Measurements from ENCODE around the gene ARIH2. TPM values are rescaled to one million over a fixed set of nuclear protein-coding genes. Genes with fewer than 3 reads are reported as not detected.

ARIH2 gene
- polyA plus RNA-seq, 1 donor from 2014 or later, result 153 TPM

- H3K4me2 ChIP-seq (ENCODE audit: low read length), result no peak overlapping the region
- no peak overlapping the region for H2AFZ ChIP-seq (ENCODE audit: low read depth, low read length)
- no peaks in the 10 kb centered on the region for H3K9me2 ChIP-seq (ENCODE audit: insufficient read depth, low read length)
- peaks cover 15% of the 10 kb centered on the region for H3K36me3 ChIP-seq (ENCODE audit: insufficient read depth, low read length)
- H3K9ac ChIP-seq (ENCODE audit: low read length), result no peak overlapping the region
- H3K27ac ChIP-seq (ENCODE audit: low read length), result no peak overlapping the region
- no peaks in the 10 kb centered on the region for H4K20me1 ChIP-seq (ENCODE audit: insufficient read depth)
- TF ChIP-seq TAF1 (IDR thresholded peaks at IDR 0.05; ENCODE audit: low read depth) (no peak), EP300 (conservative IDR thresholded peaks at IDR 0.05; ENCODE audit: poor library complexity, severe bottlenecking) (no peak), MXI1 (conservative IDR thresholded peaks at IDR 0.05; ENCODE audit: poor library complexity, severe bottlenecking) (no peak), EZH2 (IDR thresholded peaks at IDR 0.05; ENCODE audit: borderline replicate concordance, insufficient read depth, low read length, poor library complexity, severe bottlenecking) (no peak), CTCF (IDR thresholded peaks at IDR 0.05; ENCODE audit: poor library complexity, severe bottlenecking) (no peak), SMC3 (conservative IDR thresholded peaks at IDR 0.05; ENCODE audit: poor library complexity) (no peak), POLR2AphosphoS5 (IDR thresholded peaks at IDR 0.05) (no peak), RAD21 (conservative IDR thresholded peaks at IDR 0.05) (no peak), REST (IDR thresholded peaks at IDR 0.05; ENCODE audit: borderline replicate concordance) (no peak)
- no peaks in the 10 kb centered on the region for H3K27me3 ChIP-seq (ENCODE audit: insufficient read depth, low read depth, low read length)
- no peak overlapping the region for H3K4me3 ChIP-seq (ENCODE audit: low read length)
- no peaks in the 10 kb centered on the region for H3F3A ChIP-seq (ENCODE audit: insufficient read depth, low read length, poor library complexity, severe bottlenecking)
- H3K79me2 ChIP-seq (replicated peaks; ENCODE audit: insufficient read depth, low read length), result peaks cover 57% of the 10 kb centered on the region
- H3K9me3 ChIP-seq (ENCODE audit: low read length), result no peaks in the 10 kb centered on the region
These were observed 13.4 kb downstream of the ARIH2 start for GRCh38 chr3:48931944-48932580.

GRCh38 chr3:48934333-48934991, 15.8 kb downstream of the ARIH2 start:
- Histone ChIP-seq H3F3A (ENCODE audit: insufficient read depth, low read length, poor library complexity, severe bottlenecking) (no peaks in the 10 kb centered on the region), H3K27me3 (ENCODE audit: insufficient read depth, low read depth, low read length) (no peaks in the 10 kb centered on the region), H3K9me2 (ENCODE audit: insufficient read depth, low read length) (no peaks in the 10 kb centered on the region), H3K27ac (ENCODE audit: low read length) (no peak overlapping the region), H2AFZ (ENCODE audit: low read depth, low read length) (no peak overlapping the region), H4K20me1 (ENCODE audit: insufficient read depth) (no peaks in the 10 kb centered on the region), H3K4me3 (ENCODE audit: low read length) (no peak overlapping the region), H3K4me2 (ENCODE audit: low read length) (no peak overlapping the region), H3K36me3 (ENCODE audit: insufficient read depth, low read length) (peaks cover 5% of the 10 kb centered on the region), H3K9ac (ENCODE audit: low read length) (no peak overlapping the region), H3K9me3 (ENCODE audit: low read length) (no peaks in the 10 kb centered on the region), H3K79me2 (replicated peaks; ENCODE audit: insufficient read depth, low read length) (peaks cover 42% of the 10 kb centered on the region)
- TF ChIP-seq REST (IDR thresholded peaks at IDR 0.05; ENCODE audit: borderline replicate concordance), result no peak
- TF ChIP-seq EP300 (conservative IDR thresholded peaks at IDR 0.05; ENCODE audit: poor library complexity, severe bottlenecking), result no peak
- no peak for TF ChIP-seq MXI1 (conservative IDR thresholded peaks at IDR 0.05; ENCODE audit: poor library complexity, severe bottlenecking)
- TF ChIP-seq CTCF (IDR thresholded peaks at IDR 0.05; ENCODE audit: poor library complexity, severe bottlenecking), result no peak
- TF ChIP-seq SMC3 (conservative IDR thresholded peaks at IDR 0.05; ENCODE audit: poor library complexity), result no peak
- TF ChIP-seq EZH2 (IDR thresholded peaks at IDR 0.05; ENCODE audit: borderline replicate concordance, insufficient read depth, low read length, poor library complexity, severe bottlenecking), result no peak
- no peak for TF ChIP-seq RAD21 (conservative IDR thresholded peaks at IDR 0.05)
- TF ChIP-seq POLR2AphosphoS5 (IDR thresholded peaks at IDR 0.05), result no peak
- no peak for TF ChIP-seq TAF1 (IDR thresholded peaks at IDR 0.05; ENCODE audit: low read depth)
